Nephron progenitor cell (in vitro differentiated cells): ENCODE results near the gene NALCN.

Experiments
- DNase-seq: peaks from one replicate; pipeline ENCODE4 v3.0.0; 2021
- H3K27ac Mint-ChIP-seq: 2 replicates; pipeline ENCODE4 v1.8.0; 2021; ENCODE audit warnings: mild to moderate bottlenecking, moderate library complexity, mixed read lengths
- H3K27me3 Mint-ChIP-seq: 2 replicates; pipeline ENCODE4 v1.8.0; 2021; ENCODE audit warnings: mild to moderate bottlenecking, low read depth, mixed read lengths; ENCODE audit not compliant: poor library complexity
- H3K36me3 Mint-ChIP-seq: 2 replicates; pipeline ENCODE4 v1.8.0; 2021; ENCODE audit warnings: low read depth, mixed read lengths
- H3K4me1 Mint-ChIP-seq: 2 replicates; pipeline ENCODE4 v1.8.0; 2021; ENCODE audit warnings: mixed read lengths
- H3K4me3 Mint-ChIP-seq: 2 replicates; pipeline ENCODE4 v1.8.0; 2021; ENCODE audit warnings: mild to moderate bottlenecking, moderate library complexity, mixed read lengths
- H3K9me3 Mint-ChIP-seq: 2 replicates; pipeline ENCODE4 v1.8.0; 2021; ENCODE audit warnings: mild to moderate bottlenecking, moderate library complexity, mixed read lengths
- CTCF ChIP-seq: fragments of 200-600 bp; sonication (generic); IDR thresholded peaks from 2 replicates; pipeline ENCODE4 v1.5.0; 2021; ENCODE audit warnings: antibody characterized with exemption

NALCN gene

GRCh38 chr13:101013245-101013644 is 403.1 kb downstream of the NALCN start:
- Mint-ChIP-seq H3K4me3 (no peak overlapping the region), H3K9me3 (no peaks in the 10 kb centered on the region), H3K27ac (no peak overlapping the region), H3K4me1 (no peaks in the 10 kb centered on the region), H3K36me3 (no peaks in the 10 kb centered on the region), H3K27me3 (peaks cover 17% of the 10 kb centered on the region)
- DNase-seq: no peak
- no peak for TF ChIP-seq CTCF

- Mint-ChIP-seq H3K4me1 (no peaks in the 10 kb centered on the region), H3K9me3 (no peaks in the 10 kb centered on the region), H3K4me3 (no peak overlapping the region), H3K36me3 (no peaks in the 10 kb centered on the region), H3K27me3 (peaks cover 8% of the 10 kb centered on the region), H3K27ac (no peak overlapping the region)
- TF ChIP-seq CTCF: no peak
- no peak for DNase-seq
Observed at GRCh38 chr13:101010100-101010499, 406.2 kb downstream of the NALCN start.

GRCh38 chr13:101007245-101007644 is 409.1 kb downstream of the NALCN start:
- H3K27me3 Mint-ChIP-seq: no peaks in the 10 kb centered on the region
- no peaks in the 10 kb centered on the region for H3K4me1 Mint-ChIP-seq
- TF ChIP-seq CTCF: no peak
- H3K9me3 Mint-ChIP-seq: no peaks in the 10 kb centered on the region
- DNase-seq: no peak
- no peaks in the 10 kb centered on the region for H3K36me3 Mint-ChIP-seq
- no peak overlapping the region for H3K4me3 Mint-ChIP-seq
- H3K27ac Mint-ChIP-seq: no peak overlapping the region
